ACC112 (cell line): ENCODE measurements around the gene CSMD2.

Experiments used
- H2AFZ ChIP-seq: fragments of 200-600 bp; sonication (generic); one replicate; pipeline ENCODE4 v1.6.0; 2017; ENCODE audit warnings: antibody characterized with exemption, low read length; ENCODE audit not compliant: unreplicated experiment
- H3K27ac ChIP-seq: fragments of 200-600 bp; sonication (generic); 2 replicates; pipeline ENCODE4 v1.5.1; 2014; ENCODE audit warnings: low read depth, mild to moderate bottlenecking, antibody characterized with exemption, low read length, moderate library complexity
- H3K27me3 ChIP-seq: fragments of 200-600 bp; sonication (generic); 2 replicates; pipeline ENCODE4 v1.6.1; 2014; ENCODE audit warnings: mild to moderate bottlenecking, antibody characterized with exemption, low read length, moderate library complexity, mixed read lengths; ENCODE audit not compliant: insufficient read depth
- H3K36me3 ChIP-seq: fragments of 200-600 bp; sonication (generic); 2 replicates; pipeline ENCODE4 v1.6.1; 2016; ENCODE audit warnings: mild to moderate bottlenecking, antibody characterized with exemption, low read length, moderate library complexity, mixed read lengths; ENCODE audit not compliant: insufficient read depth
- H3K4me1 ChIP-seq: fragments of 200-600 bp; sonication (generic); one replicate; pipeline ENCODE4 v1.6.1; 2016; ENCODE audit warnings: low read length, mixed read lengths; ENCODE audit not compliant: insufficient read depth, unreplicated experiment, control insufficient read depth
- H3K4me3 ChIP-seq: fragments of 200-600 bp; sonication (generic); 2 replicates; pipeline ENCODE4 v1.5.1; 2014; ENCODE audit warnings: mild to moderate bottlenecking, low read depth, low read length
- H3K79me2 ChIP-seq: fragments of 200-600 bp; sonication (generic); one replicate; pipeline ENCODE4 v1.6.0; 2016; ENCODE audit warnings: low read length; ENCODE audit not compliant: control insufficient read depth, unreplicated experiment, insufficient read depth

The CSMD2 gene

GRCh38 chr1:34073028-34073695 lies 91.9 kb downstream of the CSMD2 start:
- no peak overlapping the region for H3K27ac ChIP-seq
- no peak overlapping the region for H2AFZ ChIP-seq
- H3K4me3 ChIP-seq, result no peak overlapping the region
- no peaks in the 10 kb centered on the region for H3K4me1 ChIP-seq
- H3K79me2 ChIP-seq, result no peaks in the 10 kb centered on the region
- no peaks in the 10 kb centered on the region for H3K36me3 ChIP-seq
- H3K27me3 ChIP-seq, result no peaks in the 10 kb centered on the region

- H3K79me2 ChIP-seq, result no peaks in the 10 kb centered on the region
- H3K36me3 ChIP-seq, result no peaks in the 10 kb centered on the region
- H3K4me1 ChIP-seq, result no peaks in the 10 kb centered on the region
- no peaks in the 10 kb centered on the region for H3K27me3 ChIP-seq
- no peak overlapping the region for H2AFZ ChIP-seq
- H3K4me3 ChIP-seq, result no peak overlapping the region
- H3K27ac ChIP-seq, result no peak overlapping the region
Observed at GRCh38 chr1:34070201-34070836, 94.7 kb downstream of the CSMD2 start.

GRCh38 chr1:34066981-34067603 lies 97.9 kb downstream of the CSMD2 start:
- H3K27me3 ChIP-seq, result no peaks in the 10 kb centered on the region
- H3K79me2 ChIP-seq, result no peaks in the 10 kb centered on the region
- no peaks in the 10 kb centered on the region for H3K4me1 ChIP-seq
- H3K4me3 ChIP-seq, result no peak overlapping the region
- no peak overlapping the region for H3K27ac ChIP-seq
- no peaks in the 10 kb centered on the region for H3K36me3 ChIP-seq
- H2AFZ ChIP-seq, result no peak overlapping the region

GRCh38 chr1:34066166-34066565 lies 98.9 kb downstream of the CSMD2 start:
- no peaks in the 10 kb centered on the region for H3K79me2 ChIP-seq
- H3K27ac ChIP-seq, result no peak overlapping the region
- H3K27me3 ChIP-seq, result no peaks in the 10 kb centered on the region
- no peak overlapping the region for H3K4me3 ChIP-seq
- H2AFZ ChIP-seq, result no peak overlapping the region
- H3K4me1 ChIP-seq, result no peaks in the 10 kb centered on the region
- no peaks in the 10 kb centered on the region for H3K36me3 ChIP-seq

GRCh38 chr1:34065498-34065897 lies 99.5 kb downstream of the CSMD2 start:
- no peak overlapping the region for H3K4me3 ChIP-seq
- no peaks in the 10 kb centered on the region for H3K79me2 ChIP-seq
- H3K36me3 ChIP-seq, result no peaks in the 10 kb centered on the region
- H2AFZ ChIP-seq, result no peak overlapping the region
- H3K4me1 ChIP-seq, result no peaks in the 10 kb centered on the region
- H3K27me3 ChIP-seq, result no peaks in the 10 kb centered on the region
- no peak overlapping the region for H3K27ac ChIP-seq

- Histone ChIP-seq H3K27ac (no peak overlapping the region), H3K79me2 (no peaks in the 10 kb centered on the region), H3K4me1 (no peaks in the 10 kb centered on the region), H3K4me3 (no peak overlapping the region), H3K27me3 (no peaks in the 10 kb centered on the region), H2AFZ (no peak overlapping the region), H3K36me3 (no peaks in the 10 kb centered on the region)
Observed at GRCh38 chr1:34060901-34061415, 104.1 kb downstream of the CSMD2 start.

GRCh38 chr1:34060187-34060730 lies 104.8 kb downstream of the CSMD2 start:
- H2AFZ ChIP-seq, result no peak overlapping the region
- no peak overlapping the region for H3K4me3 ChIP-seq
- H3K27me3 ChIP-seq, result no peaks in the 10 kb centered on the region
- H3K36me3 ChIP-seq, result no peaks in the 10 kb centered on the region
- no peaks in the 10 kb centered on the region for H3K79me2 ChIP-seq
- H3K27ac ChIP-seq, result no peak overlapping the region
- no peaks in the 10 kb centered on the region for H3K4me1 ChIP-seq

GRCh38 chr1:34057347-34058130 lies 107.5 kb downstream of the CSMD2 start:
- H3K4me1 ChIP-seq, result no peaks in the 10 kb centered on the region
- H3K36me3 ChIP-seq, result no peaks in the 10 kb centered on the region
- no peak overlapping the region for H3K4me3 ChIP-seq
- no peak overlapping the region for H3K27ac ChIP-seq
- no peak overlapping the region for H2AFZ ChIP-seq
- no peaks in the 10 kb centered on the region for H3K79me2 ChIP-seq
- no peaks in the 10 kb centered on the region for H3K27me3 ChIP-seq

GRCh38 chr1:34055818-34056217 lies 109.2 kb downstream of the CSMD2 start:
- no peak overlapping the region for H2AFZ ChIP-seq
- no peaks in the 10 kb centered on the region for H3K27me3 ChIP-seq
- H3K27ac ChIP-seq, result no peak overlapping the region
- no peak overlapping the region for H3K4me3 ChIP-seq
- H3K36me3 ChIP-seq, result no peaks in the 10 kb centered on the region
- H3K4me1 ChIP-seq, result no peaks in the 10 kb centered on the region
- H3K79me2 ChIP-seq, result no peaks in the 10 kb centered on the region

GRCh38 chr1:34054920-34055319 lies 110.1 kb downstream of the CSMD2 start:
- Histone ChIP-seq H3K4me1 (no peaks in the 10 kb centered on the region), H3K4me3 (no peak overlapping the region), H3K36me3 (no peaks in the 10 kb centered on the region), H2AFZ (no peak overlapping the region), H3K27me3 (no peaks in the 10 kb centered on the region), H3K79me2 (no peaks in the 10 kb centered on the region), H3K27ac (no peak overlapping the region)
